MV-4-11 (cell line): ENCODE results near the gene CCBE1.
"Not testable (repeated sequence)": the region's sequence is repeated elsewhere in the genome, so short reads cannot be mapped to it uniquely, and the experiment has no call there.

Source experiments
- DNase-seq: peaks from one replicate; lab custom pipeline; 2025; lab: John Stamatoyannopoulos, UW

CCBE1 gene

GRCh38 chr18:59697236-59697932 is at the start of gene CCBE1:
Gene CCBE1, minus strand, starts transcription at chr18:59697423.
- no peak for DNase-seq

DNA sequence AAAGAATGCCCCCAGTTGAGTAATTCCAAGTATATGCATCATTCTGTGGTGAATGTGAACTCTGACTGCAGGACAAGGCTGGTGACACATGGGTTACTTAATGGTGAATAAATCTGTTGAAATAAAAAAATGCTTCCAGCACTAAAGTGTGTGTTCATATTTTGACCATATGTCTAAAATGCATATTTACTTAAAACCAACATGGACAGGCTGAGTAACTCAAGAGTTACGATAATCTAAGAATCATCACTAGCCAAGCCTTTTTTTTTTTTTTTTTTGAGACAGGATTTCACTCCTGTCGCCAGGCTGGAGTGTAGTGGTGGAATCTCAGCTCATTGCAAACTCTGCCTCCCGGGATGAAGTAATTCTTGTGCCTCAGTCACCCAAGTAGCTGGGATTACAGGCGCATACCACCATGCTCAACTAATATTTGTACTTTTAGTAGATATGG is 47.1 kb upstream of the CCBE1 start:
- DNase-seq, result no peak

- no peak for DNase-seq
Observed at GRCh38 chr18:59743566-59743965, 46.3 kb upstream of the CCBE1 start.

DNA sequence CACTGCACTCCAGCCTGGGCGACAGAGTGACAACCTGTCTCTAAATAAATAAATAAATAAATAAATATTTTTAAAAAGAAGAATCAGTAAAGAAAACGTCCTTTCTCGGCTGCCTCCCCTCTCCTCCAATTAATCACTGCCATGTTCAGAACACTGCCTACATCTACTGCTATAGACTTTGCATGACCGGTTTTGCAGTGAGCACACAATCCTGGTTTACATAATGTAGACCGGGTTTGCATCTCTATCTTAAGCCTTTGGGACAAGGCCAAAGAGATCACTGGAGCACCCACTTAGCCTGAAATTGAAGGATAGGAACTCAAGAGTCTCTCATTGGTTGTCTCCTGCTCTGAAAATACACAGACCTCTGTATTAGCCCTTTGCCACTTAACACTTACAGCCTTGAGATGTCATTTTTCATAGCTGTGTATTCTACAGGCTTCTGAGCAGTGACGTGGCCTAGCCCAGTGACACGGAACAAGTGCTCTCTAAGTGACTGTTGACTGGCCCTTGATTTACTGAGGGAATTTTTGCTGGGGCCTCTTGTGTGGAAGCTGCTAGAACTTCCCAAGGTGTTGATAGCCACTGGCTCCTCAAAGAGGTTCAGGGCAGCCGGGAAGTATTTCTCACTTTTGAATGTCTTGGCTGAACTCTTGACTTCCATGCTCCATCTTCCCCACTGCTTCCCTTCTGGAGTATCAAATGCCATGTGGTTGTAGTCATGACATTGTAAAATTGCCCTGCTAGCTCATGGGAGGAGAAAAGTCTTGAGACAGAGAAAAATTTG is 45.3 kb upstream of the CCBE1 start:
- DNase-seq, result no peak

DNA sequence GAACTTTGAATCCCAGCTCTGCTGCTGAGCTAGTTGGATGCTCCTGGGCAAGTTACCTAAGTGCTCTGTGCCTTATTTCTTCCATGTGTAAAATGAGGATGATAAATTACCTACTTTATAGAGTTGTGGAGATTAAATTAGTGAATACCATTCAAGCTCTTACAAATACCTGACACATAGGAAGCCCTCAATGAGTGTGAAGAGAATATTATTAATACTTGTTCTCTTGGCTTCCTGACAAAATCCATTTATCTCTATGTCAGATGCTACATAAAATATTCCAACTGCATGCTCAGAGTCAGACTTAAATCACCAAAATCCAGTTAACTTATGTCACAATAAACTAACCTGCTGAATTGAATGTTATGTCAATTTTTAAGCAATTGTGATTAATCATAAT is 42.9 kb upstream of the CCBE1 start:
- DNase-seq, result no peak

DNA sequence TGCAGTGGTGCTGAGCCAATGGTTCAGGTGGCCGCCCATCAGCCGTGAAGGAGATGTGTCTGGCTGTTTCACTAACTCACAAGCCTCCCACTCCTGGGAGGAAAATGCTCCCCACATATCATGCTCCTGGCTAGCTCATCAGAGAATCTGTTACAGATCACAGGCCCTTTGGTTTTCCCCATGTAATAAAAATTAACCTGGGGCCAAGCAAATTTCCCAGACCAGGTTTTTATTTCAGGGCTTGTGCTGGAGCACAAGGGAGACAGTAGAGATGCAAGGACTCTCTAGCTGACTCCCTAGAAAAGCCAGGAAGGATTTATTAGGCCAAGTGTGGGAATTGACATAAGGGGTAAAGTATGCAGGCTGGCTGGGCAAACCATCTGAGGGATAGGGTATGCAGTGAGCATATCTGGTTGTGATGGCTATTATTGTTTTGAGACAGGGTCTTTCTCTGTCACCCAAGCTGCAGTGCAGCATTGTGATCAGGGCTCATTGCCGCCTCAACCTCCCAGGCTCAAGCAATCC is 40.6 kb upstream of the CCBE1 start:
- no peak for DNase-seq

- not testable (repeated sequence) for DNase-seq
Observed at GRCh38 chr18:59737335-59737734, 40.1 kb upstream of the CCBE1 start.

GRCh38 chr18:59736061-59736460 is 38.8 kb upstream of the CCBE1 start:
- DNase-seq, result no peak

DNA sequence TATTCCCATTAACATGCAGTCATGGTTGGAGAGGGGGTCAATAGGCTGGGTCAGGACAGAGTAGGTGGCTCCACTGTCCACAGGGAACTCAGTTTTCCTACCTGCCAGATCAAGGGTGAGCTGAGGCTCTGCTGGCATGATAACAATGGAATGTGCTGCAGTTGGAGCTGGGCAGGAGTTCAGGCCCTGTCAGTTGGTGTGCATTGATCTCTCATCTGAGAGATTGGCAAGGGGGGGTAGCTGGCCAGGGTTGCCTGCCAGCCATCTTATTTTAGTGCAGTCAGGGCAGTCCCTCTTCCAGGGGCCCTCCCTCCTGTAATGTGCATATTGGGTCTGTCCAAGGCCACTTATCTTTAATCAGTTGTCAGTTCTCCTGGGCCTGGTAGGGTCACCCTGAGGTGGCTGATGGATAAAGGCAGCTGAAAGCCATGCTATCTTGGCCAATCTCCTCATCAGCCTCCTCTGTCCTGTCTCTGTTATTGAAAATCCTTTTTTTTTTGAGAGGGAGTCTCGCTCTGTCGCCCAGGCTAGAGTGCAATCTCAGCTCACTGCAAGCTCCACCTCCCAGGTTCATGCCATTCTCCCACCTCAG is 38.1 kb upstream of the CCBE1 start:
- DNase-seq, result no peak

DNA sequence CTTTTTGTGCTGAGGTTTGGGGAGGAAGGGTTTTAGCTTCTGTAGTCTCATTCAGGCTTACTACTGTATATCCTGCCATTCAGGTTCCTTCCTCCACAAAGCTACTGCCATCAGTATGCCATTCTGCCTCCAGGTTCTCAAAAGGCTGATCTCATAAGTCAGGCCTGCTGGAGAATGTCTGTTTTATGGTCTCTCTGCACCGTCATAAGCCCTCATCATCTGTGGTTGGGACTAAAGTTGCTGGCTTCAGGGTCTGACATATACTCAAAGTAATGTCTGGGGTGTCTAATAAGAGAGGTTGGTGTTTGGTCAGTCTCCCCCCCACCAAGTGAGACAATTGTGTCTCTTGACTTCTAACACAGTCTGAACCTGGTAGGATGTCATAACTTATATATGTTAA is 36.2 kb upstream of the CCBE1 start:
- no peak for DNase-seq

- DNase-seq, result no peak
Observed at GRCh38 chr18:59730896-59731295, 33.7 kb upstream of the CCBE1 start.

GRCh38 chr18:59729781-59730180 is 32.6 kb upstream of the CCBE1 start:
- DNase-seq, result no peak

GRCh38 chr18:59728816-59729215 is 31.6 kb upstream of the CCBE1 start:
- DNase-seq, result no peak

DNA sequence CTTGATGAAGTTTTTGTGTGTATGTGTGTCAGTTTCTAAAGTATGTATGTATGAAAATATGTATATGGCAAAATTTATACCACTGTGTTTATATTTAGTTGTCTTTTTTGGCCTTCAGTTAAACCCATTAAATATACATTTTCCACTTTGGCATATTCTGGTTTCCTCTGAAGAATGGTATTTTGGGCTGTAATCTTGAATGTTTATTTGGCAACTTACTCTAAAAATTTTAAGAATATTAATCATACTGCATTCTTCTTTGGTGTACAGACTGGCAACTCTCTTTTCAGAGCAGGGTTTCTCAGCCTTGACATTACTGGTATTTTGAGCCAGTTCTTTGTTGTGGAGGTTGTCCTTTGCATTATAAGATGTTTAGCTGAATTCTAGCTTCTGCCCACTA is 27.9 kb upstream of the CCBE1 start:
- no peak for DNase-seq

- no peak for DNase-seq
Observed at GRCh38 chr18:59724103-59724502, 26.9 kb upstream of the CCBE1 start.

- no peak for DNase-seq
Observed at GRCh38 chr18:59721931-59722330, 24.7 kb upstream of the CCBE1 start.

DNA sequence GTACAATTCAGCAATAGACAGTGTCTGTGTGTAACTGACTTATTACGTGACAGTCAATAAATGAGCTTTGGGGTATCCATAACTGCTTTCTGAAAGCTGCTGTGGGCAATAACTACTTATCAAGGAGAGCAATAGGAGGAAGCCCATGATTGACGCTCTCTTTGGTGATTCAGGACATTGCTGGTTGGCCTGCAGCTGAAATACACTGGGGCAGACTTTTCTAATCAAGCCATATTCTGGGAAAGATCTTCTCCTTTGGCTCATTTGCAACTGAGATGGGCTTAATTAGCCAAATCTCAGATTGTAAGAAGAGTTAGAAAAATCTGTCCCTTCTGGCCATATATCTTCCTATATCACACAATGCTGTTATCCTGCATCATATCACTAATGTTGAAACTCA is 24.0 kb upstream of the CCBE1 start:
- DNase-seq, result no peak

DNA sequence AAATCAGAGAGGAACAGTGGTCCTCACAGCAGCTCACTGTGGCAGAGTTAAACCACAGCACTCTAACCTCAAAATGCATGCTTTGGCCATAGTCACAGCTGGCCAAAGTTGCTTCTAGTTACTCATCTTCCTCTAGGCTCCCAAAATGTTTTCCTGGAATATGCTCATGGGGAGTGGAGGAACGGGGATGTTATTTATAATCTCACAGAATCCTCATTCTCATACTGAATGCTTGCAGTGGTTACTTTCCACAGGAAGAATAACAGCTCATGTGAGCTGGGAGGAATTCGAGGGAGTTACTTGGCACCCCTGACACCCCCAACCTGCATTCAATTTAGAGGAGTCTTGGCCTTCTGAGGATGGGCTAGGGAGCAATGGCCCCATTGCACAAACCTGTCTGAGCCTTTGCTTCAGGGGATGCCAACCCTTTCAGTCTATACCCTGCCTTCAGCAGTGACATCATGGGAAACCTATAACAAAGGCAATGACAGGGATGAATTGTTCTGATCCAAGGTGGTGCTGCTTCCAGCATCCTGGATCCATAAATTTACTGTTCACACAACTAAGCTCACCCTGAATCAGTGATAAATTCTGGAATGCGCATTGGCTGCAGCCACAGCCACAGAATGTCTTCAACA is 22.4 kb upstream of the CCBE1 start:
- no peak for DNase-seq

- DNase-seq, result no peak
Observed at GRCh38 chr18:59718464-59719157, 21.4 kb upstream of the CCBE1 start.

- DNase-seq, result no peak
Observed at GRCh38 chr18:59718108-59718463, 20.9 kb upstream of the CCBE1 start.

DNA sequence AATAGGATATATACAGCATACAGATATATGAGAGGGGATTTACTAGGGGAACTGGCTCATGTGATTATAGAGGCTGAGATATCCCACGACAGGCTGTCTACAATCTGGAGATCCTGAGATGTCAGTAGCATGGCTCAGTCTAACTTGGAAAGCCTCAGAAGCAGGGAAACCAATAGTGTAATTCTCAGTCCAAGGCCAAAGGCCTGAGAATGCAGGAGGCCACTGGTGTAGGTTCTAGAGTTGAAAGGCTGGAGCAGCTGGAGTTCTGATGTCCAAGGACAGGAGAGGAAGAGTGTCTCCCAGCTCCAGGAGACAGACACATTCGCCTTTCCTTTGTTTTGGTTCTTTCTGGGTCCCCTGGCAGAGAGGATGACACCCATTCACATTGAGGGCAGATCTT is 20.1 kb upstream of the CCBE1 start:
- DNase-seq, result no peak

- peak; percentile 9 for DNase-seq
Observed at GRCh38 chr18:59715966-59716369, 18.7 kb upstream of the CCBE1 start.
